Thoracic aorta (tissue), 2 donors: ENCODE measurements around the gene VWA1. TPM values are rescaled to one million over a fixed set of nuclear protein-coding genes. Genes with fewer than 3 reads are reported as not detected.

Experiments used
- ATAC-seq: fragments of 150-250 bp; one replicate; pipeline ENCODE4 v1.8.0; 2017; ENCODE audit warnings: low read depth; ENCODE audit not compliant: insufficient number of reproducible peaks, low FRiP score
- DNase-seq: peaks from one replicate; pipeline ENCODE4 v3.0.0-alpha.2; 2020; ENCODE audit warnings: low spot score
- H3K27ac ChIP-seq, 2 donors: fragments of 200-600 bp; sonication (generic); 1 replicate in 1 of 2; 2 replicates in 1 of 2; pipeline ENCODE4 v1.5.1; 2016; ENCODE audit warnings: mild to moderate bottlenecking in 2 of 2, moderate library complexity in 2 of 2
- H3K27me3 ChIP-seq: fragments of 200-600 bp; sonication (generic); replicated peaks from 2 replicates; pipeline ENCODE4 v1.6.0; 2016; ENCODE audit warnings: mild to moderate bottlenecking; ENCODE audit not compliant: insufficient read depth
- H3K36me3 ChIP-seq: fragments of 200-600 bp; sonication (generic); one replicate; pipeline ENCODE4 v1.5.1; 2016
- H3K4me1 ChIP-seq, 2 donors: fragments of 200-600 bp; sonication (generic); 1 replicate in 1 of 2; 2 replicates in 1 of 2; pipeline versions ENCODE4 v1.5.1 to v1.6.0; 2016; ENCODE audit warnings: low read depth in 2 of 2, mild to moderate bottlenecking in 1 of 2; ENCODE audit not compliant: control insufficient read depth in 1 of 2
- H3K4me3 ChIP-seq: fragments of 200-600 bp; sonication (generic); 2 replicates; pipeline ENCODE4 v1.5.1; 2016; ENCODE audit warnings: mild to moderate bottlenecking
- H3K9me3 ChIP-seq: fragments of 200-600 bp; sonication (generic); 2 replicates; pipeline ENCODE4 v1.5.1; 2016
- CTCF ChIP-seq: fragments of 200-600 bp; sonication (generic); IDR thresholded peaks from one replicate; pipeline ENCODE4 v1.5.1; 2019; ENCODE audit warnings: antibody characterized with exemption
- total RNA-seq, 2 donors: library from RNA; depleted of rRNA; stranded (reverse); fragments of >200 nt; gene quantifications; one replicate each; pipeline versions ENCODE4 v1.1.0 to v1.2.3, GENCODE V29; 2016

The VWA1 gene
- total RNA-seq, 2 donors from 2014 or later = 21.7 to 23.6 TPM

- peaks cover 97% of the 10 kb centered on the region for H3K36me3 ChIP-seq
- no peak for ATAC-seq
Measured at GRCh38 chr1:1390675-1391074, 44.8 kb upstream of the VWA1 start.

GRCh38 chr1:1391225-1391624, 44.3 kb upstream of the VWA1 start:
- Histone ChIP-seq H3K4me3 (no peak overlapping the region), H3K36me3 (peaks cover 96% of the 10 kb centered on the region), H3K4me1 (no peaks in the 10 kb centered on the region), H3K9me3 (no peaks in the 10 kb centered on the region), H3K27me3 (no peaks in the 10 kb centered on the region), H3K27ac (no peak overlapping the region)
- no peak for TF ChIP-seq CTCF
- no peak for ATAC-seq
- no peak for DNase-seq

More at GRCh38 chr1:1390675-1391074, 44.8 kb upstream of the VWA1 start:
- H3K4me1 ChIP-seq = no peaks in the 10 kb centered on the region
- no peaks in the 10 kb centered on the region for H3K9me3 ChIP-seq
- no peak for TF ChIP-seq CTCF
- DNase-seq = no peak
- no peaks in the 10 kb centered on the region for H3K27me3 ChIP-seq
- H3K27ac ChIP-seq = no peak overlapping the region
- H3K4me3 ChIP-seq = no peak overlapping the region

GRCh38 chr1:1393014-1393413, 42.5 kb upstream of the VWA1 start:
- H3K4me1 ChIP-seq = peaks cover 5 to 12% of the 10 kb centered on the region in 2 donors
- TF ChIP-seq CTCF = no peak
- H3K4me3 ChIP-seq = no peak overlapping the region
- H3K27me3 ChIP-seq = no peaks in the 10 kb centered on the region
- ATAC-seq = no peak
- no peak overlapping the region for H3K27ac ChIP-seq
- H3K9me3 ChIP-seq = no peaks in the 10 kb centered on the region
- peaks cover 87% of the 10 kb centered on the region for H3K36me3 ChIP-seq
- no peak for DNase-seq

GRCh38 chr1:1393428-1393827, 42.1 kb upstream of the VWA1 start:
- Histone ChIP-seq H3K27ac (no peak overlapping the region), H3K9me3 (no peaks in the 10 kb centered on the region), H3K27me3 (no peaks in the 10 kb centered on the region), H3K36me3 (peaks cover 83% of the 10 kb centered on the region), H3K4me1 (peaks cover 9 to 16% of the 10 kb centered on the region in 2 donors), H3K4me3 (no peak overlapping the region)
- DNase-seq (no peak), ATAC-seq (no peak)
- no peak for TF ChIP-seq CTCF

- H3K4me3 ChIP-seq = no peak overlapping the region
- no peaks in the 10 kb centered on the region for H3K9me3 ChIP-seq
- no peak for DNase-seq
- no peak overlapping the region for H3K27ac ChIP-seq
- no peak for TF ChIP-seq CTCF
- no peaks in the 10 kb centered on the region for H3K27me3 ChIP-seq
- ATAC-seq = no peak
- H3K4me1 ChIP-seq = peaks cover 10 to 17% of the 10 kb centered on the region in 2 donors
- peaks cover 76% of the 10 kb centered on the region for H3K36me3 ChIP-seq
Measured at GRCh38 chr1:1394116-1394515, 41.4 kb upstream of the VWA1 start.
